Esophagus squamous epithelium (tissue), 4 donors: ENCODE measurements around the gene SGCG.

Experiments used
- CTCF ChIP-seq, 6 experiments: fragments of 450-650 bp in 4 of 6; fragments of 200-600 bp in 2 of 6; sonication (generic) in 2 of 6; IDR thresholded peaks; one replicate each; pipeline ENCODE4 v1.5.1; 2016 to 2019; ENCODE audit warnings: antibody characterized with exemption in 6 of 6, mild to moderate bottlenecking in 4 of 6, moderate library complexity in 4 of 6
- POLR2A ChIP-seq, 4 donors: fragments of 450-650 bp; IDR thresholded peaks; one replicate each; pipeline ENCODE4 v1.6.1; 2017; ENCODE audit warnings: antibody characterized with exemption in 4 of 4, mild to moderate bottlenecking in 4 of 4, moderate library complexity in 3 of 4

DNA sequence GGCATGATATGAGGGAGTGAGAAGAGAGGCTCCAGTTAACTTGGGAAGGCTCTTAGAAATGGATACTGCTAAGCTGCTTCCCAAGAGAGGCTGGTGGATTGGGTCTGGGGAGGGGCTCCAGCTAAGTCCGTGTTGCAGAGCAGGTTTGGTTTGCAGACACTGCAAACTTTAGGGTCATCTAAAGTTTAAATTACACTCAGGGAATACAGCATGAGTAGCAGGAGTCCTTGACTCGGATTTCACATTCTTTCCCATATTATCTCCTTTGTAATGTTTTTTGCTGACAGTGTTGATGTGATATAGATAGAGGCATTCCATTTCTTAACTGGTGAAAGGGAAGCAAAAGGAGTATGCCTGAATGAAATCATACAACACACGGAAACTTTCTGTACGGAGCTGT, 31.9 kb downstream of the SGCG start:
- TF ChIP-seq CTCF (IDR thresholded peaks at IDR 0.05) (no peak), POLR2A (IDR thresholded peaks at IDR 0.05) (no peak)
